ENCODE measurements around the gene BAIAP2L2.

DNA sequence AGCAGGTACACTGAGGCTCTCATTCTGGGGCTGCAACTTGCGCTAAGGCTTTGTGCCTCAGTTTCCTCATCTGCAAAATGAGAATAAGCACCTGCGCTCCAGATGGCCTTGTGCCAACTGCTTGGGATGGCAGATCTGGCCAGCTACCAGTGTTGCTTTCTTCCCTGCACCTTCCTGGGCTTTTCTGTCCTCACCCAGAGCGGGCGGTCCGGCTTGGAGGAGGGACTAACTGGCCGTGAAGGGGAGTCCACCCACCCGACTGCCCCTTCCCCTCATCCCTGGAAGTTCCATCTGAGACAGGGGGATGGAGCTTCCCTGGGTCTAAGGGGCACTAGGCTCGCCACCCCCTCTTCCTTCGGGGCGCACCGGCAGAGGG, 30.0 kb downstream of the BAIAP2L2 start:
- TF ChIP-seq, protein P1, sequence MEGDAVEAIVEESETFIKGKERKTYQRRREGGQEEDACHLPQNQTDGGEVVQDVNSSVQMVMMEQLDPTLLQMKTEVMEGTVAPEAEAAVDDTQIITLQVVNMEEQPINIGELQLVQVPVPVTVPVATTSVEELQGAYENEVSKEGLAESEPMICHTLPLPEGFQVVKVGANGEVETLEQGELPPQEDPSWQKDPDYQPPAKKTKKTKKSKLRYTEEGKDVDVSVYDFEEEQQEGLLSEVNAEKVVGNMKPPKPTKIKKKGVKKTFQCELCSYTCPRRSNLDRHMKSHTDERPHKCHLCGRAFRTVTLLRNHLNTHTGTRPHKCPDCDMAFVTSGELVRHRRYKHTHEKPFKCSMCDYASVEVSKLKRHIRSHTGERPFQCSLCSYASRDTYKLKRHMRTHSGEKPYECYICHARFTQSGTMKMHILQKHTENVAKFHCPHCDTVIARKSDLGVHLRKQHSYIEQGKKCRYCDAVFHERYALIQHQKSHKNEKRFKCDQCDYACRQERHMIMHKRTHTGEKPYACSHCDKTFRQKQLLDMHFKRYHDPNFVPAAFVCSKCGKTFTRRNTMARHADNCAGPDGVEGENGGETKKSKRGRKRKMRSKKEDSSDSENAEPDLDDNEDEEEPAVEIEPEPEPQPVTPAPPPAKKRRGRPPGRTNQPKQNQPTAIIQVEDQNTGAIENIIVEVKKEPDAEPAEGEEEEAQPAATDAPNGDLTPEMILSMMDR (IDR thresholded peaks at IDR 0.05; ENCODE audit: poor library complexity, severe bottlenecking), result no peak
- TF ChIP-seq EP300 (conservative IDR thresholded peaks at IDR 0.05; ENCODE audit: poor library complexity, severe bottlenecking), result no peak
- no peak for TF ChIP-seq SMC3 (conservative IDR thresholded peaks at IDR 0.05; ENCODE audit: poor library complexity)
- no peak for TF ChIP-seq POLR2AphosphoS5 (IDR thresholded peaks at IDR 0.05)
- TF ChIP-seq RAD21 (conservative IDR thresholded peaks at IDR 0.05), result no peak
- no peak for TF ChIP-seq EZH2 (IDR thresholded peaks at IDR 0.05; ENCODE audit: borderline replicate concordance, insufficient read depth, low read length, poor library complexity, severe bottlenecking)
- no peak for TF ChIP-seq TAF1 (IDR thresholded peaks at IDR 0.05; ENCODE audit: low read depth)
- no peak for TF ChIP-seq REST (IDR thresholded peaks at IDR 0.05; ENCODE audit: borderline replicate concordance)

Measured in neural cell (in vitro differentiated cells).